ENCODE data around the gene ADAMTS15. TPM values are rescaled to one million over a fixed set of nuclear protein-coding genes. Genes with fewer than 3 reads are reported as not detected.

The ADAMTS15 gene
- total and polyA plus RNA-seq, 2 donors (not counting 3 experiments of a cell fraction or from before 2014, with no cell fraction given) = 0.08 TPM; not detected in 1

- no TSS peak for BruUV-seq (replicated peaks)
- no peak overlapping the region for H3K4me3 ChIP-seq (replicated peaks in 1 of 3; ENCODE audit: insufficient read depth in 1 of 3, low read depth in 1 of 3, low read length in 3 of 3)
These were observed 38.7 kb upstream of the ADAMTS15 start for GRCh38 chr11:130409594-130410388.

More at GRCh38 chr11:130409594-130410388, 38.7 kb upstream of the ADAMTS15 start:
- no peaks in the 10 kb centered on the region for H3K9me1 ChIP-seq (replicated peaks; ENCODE audit: control insufficient read depth, extremely low read depth, insufficient read depth, low read length)
- no peaks in the 10 kb centered on the region for H3K9me3 ChIP-seq (replicated peaks; ENCODE audit: control insufficient read depth, insufficient read depth, low read length)
- no peaks in the 10 kb centered on the region for H3K27me3 ChIP-seq (ENCODE audit: control insufficient read depth in 2 of 2, insufficient read depth in 2 of 2, low read length in 2 of 2)
- no peak overlapping the region for H2AFZ ChIP-seq (ENCODE audit: low read depth, low read length)
- TF ChIP-seq JUN (IDR thresholded peaks at IDR 0.05; ENCODE audit: borderline replicate concordance, insufficient read depth, insufficient read length, low read depth) = no peak
- TF ChIP-seq FOS (IDR thresholded peaks at IDR 0.05; ENCODE audit: borderline replicate concordance, insufficient read depth, low read length) = no peak
- TF ChIP-seq MYC (IDR thresholded peaks at IDR 0.05; ENCODE audit: low read depth, low read length) = no peak
- TF ChIP-seq EZH2 (IDR thresholded peaks at IDR 0.05; ENCODE audit: borderline replicate concordance, low read depth, low read length, severe bottlenecking) = no peak
- TF ChIP-seq, protein P1, sequence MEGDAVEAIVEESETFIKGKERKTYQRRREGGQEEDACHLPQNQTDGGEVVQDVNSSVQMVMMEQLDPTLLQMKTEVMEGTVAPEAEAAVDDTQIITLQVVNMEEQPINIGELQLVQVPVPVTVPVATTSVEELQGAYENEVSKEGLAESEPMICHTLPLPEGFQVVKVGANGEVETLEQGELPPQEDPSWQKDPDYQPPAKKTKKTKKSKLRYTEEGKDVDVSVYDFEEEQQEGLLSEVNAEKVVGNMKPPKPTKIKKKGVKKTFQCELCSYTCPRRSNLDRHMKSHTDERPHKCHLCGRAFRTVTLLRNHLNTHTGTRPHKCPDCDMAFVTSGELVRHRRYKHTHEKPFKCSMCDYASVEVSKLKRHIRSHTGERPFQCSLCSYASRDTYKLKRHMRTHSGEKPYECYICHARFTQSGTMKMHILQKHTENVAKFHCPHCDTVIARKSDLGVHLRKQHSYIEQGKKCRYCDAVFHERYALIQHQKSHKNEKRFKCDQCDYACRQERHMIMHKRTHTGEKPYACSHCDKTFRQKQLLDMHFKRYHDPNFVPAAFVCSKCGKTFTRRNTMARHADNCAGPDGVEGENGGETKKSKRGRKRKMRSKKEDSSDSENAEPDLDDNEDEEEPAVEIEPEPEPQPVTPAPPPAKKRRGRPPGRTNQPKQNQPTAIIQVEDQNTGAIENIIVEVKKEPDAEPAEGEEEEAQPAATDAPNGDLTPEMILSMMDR (IDR thresholded peaks at IDR 0.05; ENCODE audit: extremely low read depth in 1 of 2, insufficient read depth in 1 of 2, low read depth in 1 of 2, low read length in 2 of 2) = no peak
- TF ChIP-seq POLR2AphosphoS5 (IDR thresholded peaks at IDR 0.05; ENCODE audit: insufficient read depth, low read depth, low read length) = no peak
- TF ChIP-seq GATA2 (IDR thresholded peaks at IDR 0.05; ENCODE audit: insufficient read depth, insufficient read length, low read depth, low read length) = no peak
- no peak for TF ChIP-seq POLR2A (IDR thresholded peaks at IDR 0.05; ENCODE audit: low read depth, low read length)
- TF ChIP-seq, protein P2, sequence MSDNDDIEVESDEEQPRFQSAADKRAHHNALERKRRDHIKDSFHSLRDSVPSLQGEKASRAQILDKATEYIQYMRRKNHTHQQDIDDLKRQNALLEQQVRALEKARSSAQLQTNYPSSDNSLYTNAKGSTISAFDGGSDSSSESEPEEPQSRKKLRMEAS (IDR thresholded peaks at IDR 0.05; ENCODE audit: insufficient read depth, insufficient read length) = no peak
- no peaks in the 10 kb centered on the region for H3K79me2 ChIP-seq (ENCODE audit: control insufficient read depth, insufficient read depth, low read length)
- intact Hi-C loops (cut with micrococcal nuclease) (no loop called here), dilution Hi-C loops (cut with MboI; ENCODE audit: extremely low pct_ligation_motif_present, low sequenced_read_pairs) (no loop called here)
- DNase-seq (ENCODE audit: low read depth, low spot score) = no peak
- no peak overlapping the region for H3K9ac ChIP-seq (replicated peaks; ENCODE audit: extremely low read depth, insufficient read depth, low read length)
- H3K4me2 ChIP-seq (ENCODE audit: insufficient read depth, low read length) = no peak overlapping the region
- FAIRE-seq = no peak
- H4K20me1 ChIP-seq (replicated peaks; ENCODE audit: control insufficient read depth, extremely low read depth, insufficient read depth, low read length) = no peaks in the 10 kb centered on the region
- H3K36me3 ChIP-seq (ENCODE audit: control insufficient read depth in 2 of 2, extremely low read depth in 1 of 2, insufficient read depth in 2 of 2, low read length in 2 of 2) = no peaks in the 10 kb centered on the region
- ChIA-PET POLR2A (no interaction called here), CTCF (no interaction called here)
- H3K27ac ChIP-seq (ENCODE audit: insufficient read depth, low read depth, low read length) = no peak overlapping the region
- no peaks in the 10 kb centered on the region for H3K4me1 ChIP-seq (ENCODE audit: control insufficient read depth, extremely low read depth, insufficient read depth, low read length)

Data from endothelial cell of umbilical vein (primary cell).